Hematopoietic multipotent progenitor cell treated with erythropoietin and hydrocortisone succinate and interleukin-3 and kit ligand, for 15 days (in vitro differentiated cells): ENCODE measurements around the gene ZNF746.

Experiments
- DNase-seq: peaks from one replicate; pipeline ENCODE4 v3.0.0-alpha.2; 2015; ENCODE audit warnings: low spot score

Gene ZNF746

DNA sequence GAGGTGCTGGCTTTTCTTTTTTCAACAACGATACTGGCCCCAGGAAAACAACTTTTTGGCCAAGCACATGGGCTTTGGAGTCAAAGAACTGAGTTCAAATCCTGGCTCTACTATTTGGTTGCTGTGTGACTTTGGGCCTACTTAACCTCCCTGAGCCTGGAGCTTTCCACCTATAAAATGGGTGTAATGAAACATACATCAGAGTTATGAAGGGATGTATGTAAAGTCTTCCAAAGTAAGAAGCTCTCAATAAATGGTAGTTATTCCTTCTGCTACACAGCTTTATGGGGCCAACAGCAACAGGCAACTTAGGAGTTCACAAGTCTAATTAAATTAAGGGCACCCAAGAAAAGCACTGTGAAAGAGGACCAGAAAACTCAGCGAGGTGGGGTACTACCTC is 69.7 kb downstream of the ZNF746 start:
- no peak for DNase-seq

DNA sequence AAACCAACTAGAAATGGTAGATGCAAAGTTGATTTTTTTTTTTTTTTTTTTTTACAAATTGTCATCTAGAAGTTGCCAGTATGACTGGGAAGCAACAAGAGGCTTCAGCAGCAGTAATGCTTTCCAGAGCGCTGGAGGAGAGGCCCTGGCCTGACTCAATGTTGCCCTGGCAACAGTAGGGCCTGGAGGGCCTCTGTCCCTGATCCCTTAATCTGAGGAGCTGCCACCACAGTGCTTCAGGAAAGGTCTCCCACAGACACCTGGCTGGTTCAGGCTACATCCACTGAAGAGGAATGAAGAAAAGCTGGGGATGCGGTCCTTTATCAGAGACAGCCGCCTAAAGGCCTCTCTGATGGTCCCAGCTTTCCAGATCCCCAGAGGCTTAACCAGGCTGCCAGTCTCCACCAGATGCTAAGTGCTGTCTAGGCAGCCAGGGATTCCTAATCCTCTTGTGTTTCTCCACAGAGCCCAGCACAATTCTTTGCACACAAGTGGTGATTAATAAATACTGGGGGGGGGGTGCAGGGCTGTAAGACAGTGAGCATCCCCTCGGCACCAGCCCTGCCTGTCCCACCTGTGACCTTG is 70.4 kb downstream of the ZNF746 start:
- no peak for DNase-seq

DNA sequence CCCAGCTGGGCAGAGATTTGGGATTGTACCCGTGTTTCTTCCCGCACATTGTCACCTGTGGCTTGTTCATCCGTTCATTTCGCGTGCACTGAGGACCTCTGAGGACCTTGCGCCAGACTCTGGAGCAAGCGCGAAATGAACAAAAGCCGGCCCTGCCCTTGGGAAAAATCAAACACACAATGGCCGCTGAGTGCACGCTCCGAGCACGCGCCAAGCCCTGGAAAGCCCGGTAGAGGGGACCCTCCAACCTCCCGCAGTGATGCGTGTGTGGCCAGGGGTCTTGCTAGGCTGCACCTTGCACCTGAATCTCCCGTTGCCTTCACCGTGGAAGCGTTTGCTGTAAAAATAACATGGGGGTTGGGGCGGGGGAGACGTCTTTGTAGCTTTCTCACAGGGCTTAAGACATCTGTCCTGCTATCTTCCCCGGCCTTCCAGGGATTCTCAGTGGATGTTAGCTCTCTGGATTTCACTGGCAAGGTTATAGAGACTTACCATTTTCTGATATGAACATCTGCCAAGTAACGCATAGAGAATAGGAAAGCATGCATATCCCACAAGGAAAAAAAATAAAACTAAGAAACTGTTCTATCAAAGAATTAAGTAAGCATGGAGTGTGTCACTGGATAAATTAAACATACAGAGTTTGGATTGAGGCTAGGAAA is 74.0 kb downstream of the ZNF746 start:
- DNase-seq, result no peak

- no peak for DNase-seq
These were observed 74.7 kb downstream of the ZNF746 start for GRCh38 chr7:149422914-149423301.
